Brain microvascular endothelial cell (primary cell): ENCODE measurements around the gene WASHC2C.
"Not testable (repeated sequence)": the region's sequence is repeated elsewhere in the genome, so short reads cannot be mapped to it uniquely, and the experiment has no call there.

Experiments used
- DNase-seq: peaks from one replicate; pipeline ENCODE4 v3.0.0-alpha.2; 2020
- H3K27ac ChIP-seq: fragments of 250-450 bp; sonication (Bioruptor Pico); 2 replicates; pipeline ENCODE4 v1.5.1; 2020; ENCODE audit warnings: mild to moderate bottlenecking, moderate library complexity
- H3K27me3 ChIP-seq: fragments of 250-450 bp; sonication (Bioruptor Pico); replicated peaks from 2 replicates; pipeline ENCODE4 v1.5.1; 2020; ENCODE audit warnings: mild to moderate bottlenecking
- H3K36me3 ChIP-seq: fragments of 250-450 bp; sonication (Bioruptor Pico); replicated peaks from 2 replicates; pipeline ENCODE4 v1.5.1; 2020; ENCODE audit warnings: mild to moderate bottlenecking
- H3K4me3 ChIP-seq: 2 replicates; pipeline ENCODE4 v1.5.1; 2011; ENCODE audit warnings: low read depth, mild to moderate bottlenecking, control low read depth, low read length, moderate library complexity
- in situ Hi-C: cut with HindIII; loops from 2 replicates; pipeline ENCODE4 v1.10.0; 2017; ENCODE audit warnings: low sequenced_read_pairs, low pct_ligation_motif_present
- TF ChIP-seq, protein P1 (sequence below): IDR thresholded peaks from 2 replicates; pipeline ENCODE4 v1.5.1; 2011; ENCODE audit warnings: low read depth, mild to moderate bottlenecking, moderate library complexity, low read length, control low read depth, inconsistent platforms; ENCODE audit errors: missing control alignments

Gene WASHC2C

DNA sequence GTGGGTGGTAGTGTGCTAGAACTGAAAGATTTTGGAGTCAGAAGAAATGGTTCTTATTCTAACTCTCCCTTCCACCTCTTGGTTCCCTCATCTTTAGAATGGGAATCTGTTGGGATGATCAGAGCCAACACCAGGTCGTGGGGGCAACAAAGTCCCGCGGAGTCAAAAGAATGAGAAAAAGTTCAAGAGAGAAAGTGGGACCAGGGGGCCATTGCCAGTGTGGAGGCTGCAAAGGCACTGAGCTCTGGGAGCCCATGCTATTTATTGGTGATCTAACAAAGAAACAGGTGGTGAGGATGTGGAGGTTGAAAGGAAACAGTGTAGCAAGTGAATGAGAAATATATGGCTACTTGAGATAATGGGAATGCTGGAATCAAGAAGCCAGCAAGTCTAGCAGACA lies 90.8 kb downstream of the WASHC2C start:
- TF ChIP-seq, protein P1, sequence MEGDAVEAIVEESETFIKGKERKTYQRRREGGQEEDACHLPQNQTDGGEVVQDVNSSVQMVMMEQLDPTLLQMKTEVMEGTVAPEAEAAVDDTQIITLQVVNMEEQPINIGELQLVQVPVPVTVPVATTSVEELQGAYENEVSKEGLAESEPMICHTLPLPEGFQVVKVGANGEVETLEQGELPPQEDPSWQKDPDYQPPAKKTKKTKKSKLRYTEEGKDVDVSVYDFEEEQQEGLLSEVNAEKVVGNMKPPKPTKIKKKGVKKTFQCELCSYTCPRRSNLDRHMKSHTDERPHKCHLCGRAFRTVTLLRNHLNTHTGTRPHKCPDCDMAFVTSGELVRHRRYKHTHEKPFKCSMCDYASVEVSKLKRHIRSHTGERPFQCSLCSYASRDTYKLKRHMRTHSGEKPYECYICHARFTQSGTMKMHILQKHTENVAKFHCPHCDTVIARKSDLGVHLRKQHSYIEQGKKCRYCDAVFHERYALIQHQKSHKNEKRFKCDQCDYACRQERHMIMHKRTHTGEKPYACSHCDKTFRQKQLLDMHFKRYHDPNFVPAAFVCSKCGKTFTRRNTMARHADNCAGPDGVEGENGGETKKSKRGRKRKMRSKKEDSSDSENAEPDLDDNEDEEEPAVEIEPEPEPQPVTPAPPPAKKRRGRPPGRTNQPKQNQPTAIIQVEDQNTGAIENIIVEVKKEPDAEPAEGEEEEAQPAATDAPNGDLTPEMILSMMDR = no peak
- Histone ChIP-seq H3K27me3 (no peaks in the 10 kb centered on the region), H3K36me3 (no peaks in the 10 kb centered on the region), H3K27ac (no peak overlapping the region), H3K4me3 (no peak overlapping the region)
- in situ Hi-C loops = no loop called here
- DNase-seq = no peak

DNA sequence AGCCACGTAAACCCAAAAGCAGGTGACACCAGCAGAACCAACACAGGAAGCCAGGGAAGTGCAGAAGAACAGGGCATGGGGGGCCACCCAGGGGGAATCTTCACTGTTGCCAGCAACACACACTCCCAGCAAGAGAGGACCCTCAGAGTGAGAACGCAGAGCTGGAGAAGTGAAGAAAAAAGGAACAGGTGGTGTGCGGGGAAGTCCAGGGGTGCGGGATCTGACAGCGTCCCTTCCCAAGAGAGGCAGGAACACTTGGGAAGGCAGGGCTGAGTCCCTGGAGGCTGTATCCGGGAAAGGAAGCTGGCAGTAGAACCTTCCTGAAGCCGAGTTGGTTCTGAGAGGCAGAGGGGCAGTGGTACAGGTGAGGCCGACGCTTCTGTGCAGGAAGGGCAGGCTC lies 92.5 kb downstream of the WASHC2C start:
- no peak for DNase-seq

DNA sequence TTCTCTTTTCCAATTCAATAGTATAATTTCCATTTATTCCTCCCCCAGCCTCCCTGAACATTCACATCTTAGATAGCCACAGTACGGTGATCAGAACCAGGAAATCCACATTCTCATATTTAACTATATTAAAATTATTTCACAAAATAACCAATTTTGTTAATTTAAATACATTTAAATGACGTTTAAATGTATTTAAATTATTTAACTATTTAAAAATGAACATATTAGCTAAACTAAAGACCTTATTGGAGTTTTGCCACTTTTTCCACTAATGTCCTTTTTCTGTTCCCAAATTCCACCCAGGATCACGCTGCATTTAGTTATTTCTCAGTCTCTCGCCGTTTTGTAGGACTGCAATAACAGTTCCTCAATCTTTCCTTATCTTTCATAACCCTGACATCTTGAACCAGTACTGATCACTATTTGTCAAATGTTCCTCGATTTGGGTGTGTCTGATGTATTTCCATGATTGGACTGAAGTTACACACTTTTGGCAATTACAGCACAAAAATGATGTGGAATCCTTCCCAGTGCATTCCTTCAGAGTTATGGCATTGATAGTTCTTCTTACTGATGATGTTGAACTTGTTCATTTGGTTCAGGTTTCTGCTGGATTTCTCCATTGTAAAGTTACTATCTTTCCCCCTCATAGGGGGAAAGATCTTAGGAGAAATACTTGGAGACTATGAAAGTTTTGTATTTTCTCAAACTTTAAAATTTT lies 93.2 kb downstream of the WASHC2C start:
- H3K27me3 ChIP-seq, H3K27ac ChIP-seq, DNase-seq, in situ Hi-C loops, H3K36me3 ChIP-seq, H3K4me3 ChIP-seq: not testable (repeated sequence)

More for the DNA sequence above, 92.5 kb downstream of the WASHC2C start:
- H3K27ac ChIP-seq = no peak overlapping the region
- no peaks in the 10 kb centered on the region for H3K36me3 ChIP-seq
- no peaks in the 10 kb centered on the region for H3K27me3 ChIP-seq
- in situ Hi-C loops = no loop called here
- TF ChIP-seq, protein P1 = no peak
- H3K4me3 ChIP-seq = no peak overlapping the region

DNA sequence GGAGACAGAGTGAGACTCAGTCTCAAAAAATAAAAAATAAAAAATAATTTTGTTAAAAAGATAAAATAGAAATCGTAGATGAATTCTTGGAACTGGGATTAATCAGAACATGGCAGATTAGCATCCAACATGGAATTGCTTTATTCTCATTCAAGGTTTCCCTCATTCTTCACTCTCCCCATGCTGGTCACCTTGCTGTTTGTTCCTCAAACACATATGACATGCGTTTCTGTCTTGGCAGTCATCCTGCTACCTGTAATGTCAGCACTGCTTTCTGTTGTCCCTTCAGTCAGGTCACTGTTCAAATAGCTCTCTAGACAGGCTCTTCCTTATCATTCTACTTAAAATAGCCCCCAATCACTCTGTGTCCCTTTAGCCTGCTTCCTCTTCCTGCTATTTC lies 95.9 kb downstream of the WASHC2C start:
- H3K4me3 ChIP-seq, H3K27ac ChIP-seq, H3K36me3 ChIP-seq, in situ Hi-C loops, H3K27me3 ChIP-seq, DNase-seq: not testable (repeated sequence)
